ENCODE measurements around the gene CUX1. TPM values are rescaled to one million over a fixed set of nuclear protein-coding genes. Genes with fewer than 3 reads are reported as not detected.

Gene CUX1
- total and polyA plus RNA-seq, 10 of the 15 experiments (the other 5 are each of a cell fraction or from before 2014, with no cell fraction given) = 6.1 to 48.6 (median 25.9) TPM

DNA sequence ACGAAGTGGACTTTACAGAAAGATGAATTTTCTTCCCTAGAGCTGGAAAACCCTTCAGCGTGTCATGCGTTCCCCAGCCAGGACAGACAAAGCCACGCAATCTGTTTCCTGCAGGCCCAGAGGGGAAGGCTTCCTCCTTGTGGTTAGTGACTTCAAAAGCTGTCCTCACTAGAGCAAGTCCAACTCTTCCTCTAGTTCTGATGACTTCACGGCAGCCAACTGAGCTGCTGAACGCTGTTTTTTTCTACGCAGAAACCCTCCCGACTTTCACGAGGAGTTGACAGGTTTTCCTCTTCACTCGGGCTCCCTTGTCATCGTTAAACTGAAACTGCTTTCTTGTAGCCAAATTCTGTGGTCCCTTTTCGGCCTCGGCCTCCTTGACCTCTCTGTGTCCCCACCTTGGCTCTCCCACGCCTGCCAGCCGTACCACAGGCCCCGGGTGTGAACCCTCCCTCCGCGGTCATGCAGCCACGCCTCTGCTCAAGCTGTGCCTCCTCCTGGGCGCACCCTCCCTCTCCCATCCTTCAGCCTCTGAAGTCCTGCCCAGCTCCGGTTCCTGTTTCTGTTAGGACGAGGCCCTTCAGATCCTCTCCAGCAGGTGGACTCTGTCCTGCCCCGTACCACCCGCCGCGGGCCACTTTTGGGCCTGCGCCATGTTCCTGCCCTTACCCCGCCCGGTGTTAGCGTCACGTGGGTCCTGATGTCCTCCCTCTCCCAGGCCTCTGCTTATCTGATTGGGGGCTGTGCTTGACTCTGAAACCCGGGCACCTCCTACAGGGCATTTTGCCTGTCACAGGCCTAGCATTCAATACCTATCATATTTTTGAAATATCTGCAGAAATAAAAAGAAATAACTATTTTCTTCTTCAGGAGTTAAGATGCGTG lies 39.3 kb downstream of the CUX1 start (continued):
- TF ChIP-seq, protein P1, sequence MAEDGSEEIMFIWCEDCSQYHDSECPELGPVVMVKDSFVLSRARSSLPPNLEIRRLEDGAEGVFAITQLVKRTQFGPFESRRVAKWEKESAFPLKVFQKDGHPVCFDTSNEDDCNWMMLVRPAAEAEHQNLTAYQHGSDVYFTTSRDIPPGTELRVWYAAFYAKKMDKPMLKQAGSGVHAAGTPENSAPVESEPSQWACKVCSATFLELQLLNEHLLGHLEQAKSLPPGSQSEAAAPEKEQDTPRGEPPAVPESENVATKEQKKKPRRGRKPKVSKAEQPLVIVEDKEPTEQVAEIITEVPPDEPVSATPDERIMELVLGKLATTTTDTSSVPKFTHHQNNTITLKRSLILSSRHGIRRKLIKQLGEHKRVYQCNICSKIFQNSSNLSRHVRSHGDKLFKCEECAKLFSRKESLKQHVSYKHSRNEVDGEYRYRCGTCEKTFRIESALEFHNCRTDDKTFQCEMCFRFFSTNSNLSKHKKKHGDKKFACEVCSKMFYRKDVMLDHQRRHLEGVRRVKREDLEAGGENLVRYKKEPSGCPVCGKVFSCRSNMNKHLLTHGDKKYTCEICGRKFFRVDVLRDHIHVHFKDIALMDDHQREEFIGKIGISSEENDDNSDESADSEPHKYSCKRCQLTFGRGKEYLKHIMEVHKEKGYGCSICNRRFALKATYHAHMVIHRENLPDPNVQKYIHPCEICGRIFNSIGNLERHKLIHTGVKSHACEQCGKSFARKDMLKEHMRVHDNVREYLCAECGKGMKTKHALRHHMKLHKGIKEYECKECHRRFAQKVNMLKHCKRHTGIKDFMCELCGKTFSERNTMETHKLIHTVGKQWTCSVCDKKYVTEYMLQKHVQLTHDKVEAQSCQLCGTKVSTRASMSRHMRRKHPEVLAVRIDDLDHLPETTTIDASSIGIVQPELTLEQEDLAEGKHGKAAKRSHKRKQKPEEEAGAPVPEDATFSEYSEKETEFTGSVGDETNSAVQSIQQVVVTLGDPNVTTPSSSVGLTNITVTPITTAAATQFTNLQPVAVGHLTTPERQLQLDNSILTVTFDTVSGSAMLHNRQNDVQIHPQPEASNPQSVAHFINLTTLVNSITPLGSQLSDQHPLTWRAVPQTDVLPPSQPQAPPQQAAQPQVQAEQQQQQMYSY (CRISPR knock-in tag; IDR thresholded peaks at IDR 0.05) = no peak
- TF ChIP-seq ZBED1 (IDR thresholded peaks at IDR 0.05; ENCODE audit: borderline replicate concordance) (0 out of 2 replicates have a peak, but pooled peaks have one; percentile 42), CBFB (IDR thresholded peaks at IDR 0.05; ENCODE audit: low read depth) (peak; percentile 86; the same call in 1 of the 2 replicates), YBX1 (IDR thresholded peaks at IDR 0.05) (no peak), IKZF2 (IDR thresholded peaks at IDR 0.05) (peak; percentile 88), CHD2 (IDR thresholded peaks at IDR 0.05; ENCODE audit: borderline replicate concordance, low read depth, low read length) (peak; percentile 79), ZNF384 (IDR thresholded peaks at IDR 0.05; ENCODE audit: borderline replicate concordance, low read depth, low read length) (peak; percentile 76), SRF (IDR thresholded peaks at IDR 0.05; ENCODE audit: low read depth in 2 of 2, low read length in 2 of 2) (peak; percentile 34 to 50; a peak in 2 of 4 replicates), SREBF2 (IDR thresholded peaks at IDR 0.05; ENCODE audit: low read length) (no peak), NFYB (IDR thresholded peaks at IDR 0.05; ENCODE audit: insufficient read depth, low read depth, low read length) (peak; percentile 30; the same call in 1 of the 2 replicates), ATF3 (IDR thresholded peaks at IDR 0.05; ENCODE audit: borderline replicate concordance, extremely low read depth, low read depth, low read length) (peak; percentile 68; the same call in 1 of the 2 replicates), MEF2B (IDR thresholded peaks at IDR 0.05; ENCODE audit: partially characterized antibody, poor library complexity, severe bottlenecking) (peak; percentile 68), NKRF (conservative IDR thresholded peaks at IDR 0.05) (peak; percentile 52; the same call in 1 of the 2 replicates), CTCF (IDR thresholded peaks at IDR 0.05 in 2 of 3, conservative IDR thresholded peaks at IDR 0.05 in 1 of 3; ENCODE audit: control insufficient read depth in 2 of 3, extremely low read depth in 1 of 3, insufficient read depth in 1 of 3, low read depth in 3 of 3, low read length in 3 of 3) (peak; percentile 31 to 53 (median 39); a peak in 5 of 6 replicates), RCOR1 (conservative IDR thresholded peaks at IDR 0.05; ENCODE audit: low read depth, low read length) (peak; percentile 87), EGR1 (IDR thresholded peaks at IDR 0.05; ENCODE audit: borderline replicate concordance in 1 of 2, low read depth in 2 of 2, low read length in 2 of 2) (peak in 1 of 2 experiments; percentile 77; a peak in 2 of 3 replicates), NR2C2 (IDR thresholded peaks at IDR 0.05; ENCODE audit: borderline replicate concordance, control insufficient read depth, insufficient read length, low read depth) (no peak), FOXK2 (IDR thresholded peaks at IDR 0.05) (peak; percentile 69)
